COLO829 (cell line): Measurements from ENCODE around the gene PSMB7.

ENCODE experiments used
- DNase-seq: peaks from one replicate; pipeline ENCODE4 v3.0.0; 2012; ENCODE audit warnings: low spot score

PSMB7 gene

GRCh38 chr9:124381170-124381945, 33.9 kb downstream of the PSMB7 start:
- DNase-seq: no peak

- DNase-seq: no peak
Measured at GRCh38 chr9:124377551-124378406, 37.5 kb downstream of the PSMB7 start.

- no peak for DNase-seq
Measured at GRCh38 chr9:124376329-124376728, 38.9 kb downstream of the PSMB7 start.

- no peak for DNase-seq
Measured at GRCh38 chr9:124375726-124376125, 39.5 kb downstream of the PSMB7 start.

- no peak for DNase-seq
Measured at GRCh38 chr9:124373851-124374250, 41.4 kb downstream of the PSMB7 start.

GRCh38 chr9:124373386-124373785, 41.9 kb downstream of the PSMB7 start:
- DNase-seq: no peak

- no peak for DNase-seq
Measured at GRCh38 chr9:124372038-124372437, 43.2 kb downstream of the PSMB7 start.

GRCh38 chr9:124370896-124371582, 44.2 kb downstream of the PSMB7 start:
- no peak for DNase-seq

- DNase-seq: no peak
Measured at GRCh38 chr9:124369231-124369797, 45.9 kb downstream of the PSMB7 start.

- DNase-seq: no peak
Measured at GRCh38 chr9:124368692-124369091, 46.5 kb downstream of the PSMB7 start.

GRCh38 chr9:124366476-124367220, 48.6 kb downstream of the PSMB7 start:
- peak; percentile 48 for DNase-seq

- no peak for DNase-seq
Measured at GRCh38 chr9:124365036-124365435, 50.2 kb downstream of the PSMB7 start.

GRCh38 chr9:124364141-124364540, 51.1 kb downstream of the PSMB7 start:
- DNase-seq: no peak

GRCh38 chr9:124363326-124364096, 51.7 kb downstream of the PSMB7 start:
- DNase-seq: no peak

- DNase-seq: no peak
Measured at GRCh38 chr9:124361128-124361527, 54.1 kb downstream of the PSMB7 start.

- no peak for DNase-seq
Measured at GRCh38 chr9:124359855-124360678, 55.2 kb downstream of the PSMB7 start.

- no peak for DNase-seq
Measured at GRCh38 chr9:124359426-124359825, 55.8 kb downstream of the PSMB7 start.

GRCh38 chr9:124358631-124359030, 56.6 kb downstream of the PSMB7 start:
- no peak for DNase-seq

GRCh38 chr9:124357721-124358361, 57.4 kb downstream of the PSMB7 start:
- DNase-seq: no peak
